HepG2 (cell line): ENCODE data around the gene PDCD10. TPM values are rescaled to one million over a fixed set of nuclear protein-coding genes. Genes with fewer than 3 reads are reported as not detected.

Experiments
- ATAC-seq: fragments of 200-7000 bp; cut with Tn5 transposase; 3 replicates; pipeline ENCODE4 v1.9.1; 2020; ENCODE audit warnings: mild to moderate bottlenecking, moderate library complexity
- BruUV-seq: library from RNA; stranded (reverse); fragments of 400-500 nt; replicated peaks from 2 replicates; lab custom pipeline; 2021; lab: Mats Ljungman, UMichigan
- CTCF ChIA-PET: fragments of 300-600 bp; formaldehyde crosslinking; extraction: SDS; loops from one replicate; lab custom pipeline; 2021; ENCODE audit warnings: low total read pairs, inconsistent platforms, low intra/inter-chr PET ratio; lab: Yijun Ruan, JAX
- POLR2A ChIA-PET: fragments of 350-600 bp; sonication (Branson Sonifier 250); formaldehyde crosslinking; loops from one replicate; lab custom pipeline; 2020; ENCODE audit warnings: antibody characterized with exemption, inconsistent platforms; lab: Yijun Ruan, JAX
- DNase-seq: peaks from one replicate; pipeline ENCODE4 v3.0.0-alpha.2; 2015; ENCODE audit warnings: low spot score
- FAIRE-seq: peaks from 3 replicates; lab custom pipeline; 2011; peaks lifted over from hg19 to GRCh38; lab: Jason Lieb, UNC
- H2AFZ ChIP-seq: one replicate; pipeline ENCODE4 v1.6.1; 2011; ENCODE audit warnings: low read length, inconsistent platforms
- H3K27ac ChIP-seq: fragments of 300-600 bp; 3 replicates; pipeline ENCODE4 v1.8.0; 2011; ENCODE audit warnings: mixed run types, mild to moderate bottlenecking, mixed read lengths, low read length, inconsistent platforms; ENCODE audit not compliant: insufficient read depth; ENCODE audit errors: extremely low read length
- H3K27me3 ChIP-seq, 2 experiments: fragments of 200-600 bp in 1 of 2; 2 replicates in 1 of 2; 3 replicates in 1 of 2; pipeline versions ENCODE4 v1.6.0 to v1.8.0; 2011; ENCODE audit warnings: low read length in 2 of 2, mild to moderate bottlenecking in 2 of 2, moderate library complexity in 2 of 2, inconsistent platforms in 1 of 2; ENCODE audit not compliant: insufficient read depth in 2 of 2, control insufficient read depth in 1 of 2
- H3K36me3 ChIP-seq, 2 experiments: fragments of 200-600 bp in 1 of 2; replicated peaks in 1 of 2; 2 replicates in 1 of 2; 3 replicates in 1 of 2; pipeline versions ENCODE4 v1.5.1 to v1.8.0; 2011; ENCODE audit warnings: low read length in 2 of 2, inconsistent platforms in 1 of 2; ENCODE audit not compliant: insufficient read depth in 2 of 2, control insufficient read depth in 1 of 2
- H3K4me1 ChIP-seq: 2 replicates; pipeline ENCODE4 v1.5.1; 2012; ENCODE audit warnings: low read length, inconsistent platforms; ENCODE audit not compliant: insufficient read depth
- H3K4me2 ChIP-seq: 2 replicates; pipeline ENCODE4 v1.6.0; 2011; ENCODE audit warnings: low read depth, low read length, inconsistent platforms
- H3K4me3 ChIP-seq, 3 experiments: fragments of 200-600 bp in 1 of 3; sonication (generic), shearing (Covaris generic) in 1 of 3; replicated peaks in 1 of 3; 2 replicates each; pipeline ENCODE4 v1.5.1; 2011 to 2016; ENCODE audit warnings: low read length in 3 of 3, inconsistent platforms in 2 of 3, low read depth in 2 of 3, mild to moderate bottlenecking in 2 of 3, control low read depth in 1 of 3, mixed read lengths in 1 of 3; ENCODE audit not compliant: insufficient read depth in 1 of 3
- H3K79me2 ChIP-seq: one replicate; pipeline ENCODE4 v1.6.1; 2011; ENCODE audit warnings: low read length, inconsistent platforms; ENCODE audit not compliant: insufficient read depth
- H3K9ac ChIP-seq: 2 replicates; pipeline ENCODE4 v1.6.0; 2011; ENCODE audit warnings: mild to moderate bottlenecking, low read depth, low read length, inconsistent platforms; ENCODE audit not compliant: insufficient read depth
- H3K9me3 ChIP-seq: 2 replicates; pipeline ENCODE4 v1.5.1; 2012; ENCODE audit warnings: mild to moderate bottlenecking, low read length
- H4K20me1 ChIP-seq: 2 replicates; pipeline ENCODE4 v1.6.0; 2011; ENCODE audit warnings: inconsistent platforms, mild to moderate bottlenecking, low read length, moderate library complexity; ENCODE audit not compliant: insufficient read depth
- CAMTA2 ChIP-seq: sonication (generic); formaldehyde crosslinking; IDR thresholded peaks from 2 replicates; pipeline ENCODE4 v1.4.0; 2020; ENCODE audit warnings: mild to moderate bottlenecking, missing genetic modification reagents, borderline replicate concordance
- CEBPB ChIP-seq: IDR thresholded peaks from 2 replicates; pipeline ENCODE4 v1.6.1; 2011; ENCODE audit warnings: low read depth, low read length, improper control_type of control experiment, borderline replicate concordance
- ERF ChIP-seq: IDR thresholded peaks from 2 replicates; pipeline ENCODE4 v1.6.1; 2018; ENCODE audit warnings: missing biosample characterization, missing genetic modification reagents
- FOXA3 ChIP-seq: IDR thresholded peaks from 2 replicates; pipeline ENCODE4 v1.6.1; 2016; ENCODE audit warnings: missing genetic modification reagents, missing compliant biosample characterization
- HNRNPK ChIP-seq: fragments of 200-400 bp; formaldehyde crosslinking; IDR thresholded peaks from 2 replicates; pipeline ENCODE4 v1.6.1; 2018; ENCODE audit warnings: low read length, low read depth, moderate library complexity, mild to moderate bottlenecking; ENCODE audit not compliant: poor library complexity, severe bottlenecking
- PHF8 ChIP-seq: sonication (generic); formaldehyde crosslinking; IDR thresholded peaks from 2 replicates; pipeline ENCODE4 v1.5.0; 2020; ENCODE audit warnings: missing genetic modification reagents
- POLR2G ChIP-seq: fragments of 200-400 bp; formaldehyde crosslinking; IDR thresholded peaks from 2 replicates; pipeline ENCODE4 v1.6.1; 2018; ENCODE audit warnings: mild to moderate bottlenecking, low read depth, low read length, moderate library complexity
- SKI ChIP-seq: fragments of 450-650 bp; IDR thresholded peaks from one replicate; pipeline ENCODE4 v1.6.1; 2018; ENCODE audit warnings: mild to moderate bottlenecking; ENCODE audit not compliant: partially characterized antibody
- ZFP82 ChIP-seq: sonication (generic); formaldehyde crosslinking; IDR thresholded peaks from 2 replicates; pipeline ENCODE4 v1.5.1; 2020; ENCODE audit warnings: mild to moderate bottlenecking, missing genetic modification reagents, borderline replicate concordance
- ZKSCAN8 ChIP-seq: IDR thresholded peaks from 2 replicates; pipeline ENCODE4 v1.6.1; 2016; ENCODE audit warnings: borderline replicate concordance, missing genetic modification reagents, missing compliant biosample characterization
- ZNF841 ChIP-seq: sonication (generic); formaldehyde crosslinking; IDR thresholded peaks from 2 replicates; pipeline ENCODE4 v1.8.1; 2023; ENCODE audit warnings: missing genetic modification reagents, borderline replicate concordance
- WGBS: methylation state at CpG from one replicate; pipeline ENCODE4 v1.1.6; 2017; ENCODE audit warnings: low lambda C conversion rate; 5-methylcytosine and 5-hydroxymethylcytosine counted together
- in situ Hi-C: cut with HindIII; loops from 2 replicates; pipeline ENCODE4 v1.10.0; 2017; ENCODE audit warnings: low pct_unique_long_range_greater_than_20kb; ENCODE audit not compliant: extremely low pct_ligation_motif_present
- intact Hi-C: fragments of 100-400 bp; cut with micrococcal nuclease; formaldehyde crosslinking; loops from one replicate; pipeline ENCODE4 v1.10.0; 2022; ENCODE audit not compliant: unreplicated experiment
- polyA plus RNA-seq, 8 experiments: library from polyadenylated mRNA; depleted of rRNA in 3 of 8; stranded (reverse) in 7 of 8; unstranded in 1 of 8; fragments of >200 nt; fragmentation: Illumina TruSeq in 4 of 8; extraction: Trizol in 4 of 8; gene quantifications; 2 replicates each; pipeline versions ENCODE4 v1.2.1 to v1.2.3, GENCODE V29; 2011 to 2016; ENCODE audit warnings: low read depth in 4 of 8, missing spikeins in 1 of 8, mixed read lengths in 1 of 8; ENCODE audit not compliant: insufficient read depth in 1 of 8
- total RNA-seq, 5 experiments: library from RNA; depleted of rRNA; stranded (reverse); fragments of >200 nt; fragmentation: Illumina TruSeq; extraction: Trizol; gene quantifications; 2 replicates each; pipeline ENCODE4 v1.2.3, GENCODE V29; 2016; ENCODE audit warnings: low read depth in 1 of 5
- TF ChIP-seq, protein P1 (sequence below): sonication (generic); formaldehyde crosslinking; IDR thresholded peaks from 2 replicates; pipeline ENCODE4 v1.8.0; 2022; ENCODE audit warnings: low read depth, missing genetic modification reagents
- TF ChIP-seq, protein P2 (sequence below): IDR thresholded peaks from 2 replicates; pipeline ENCODE4 v1.6.1; 2018; ENCODE audit warnings: missing genetic modification reagents, mild to moderate bottlenecking, missing compliant biosample characterization

PDCD10 gene
- total and polyA plus RNA-seq, 2 of the 13 experiments (the other 11 are each of a cell fraction or from before 2014, with no cell fraction given), result 48.5 to 53.9 TPM

DNA sequence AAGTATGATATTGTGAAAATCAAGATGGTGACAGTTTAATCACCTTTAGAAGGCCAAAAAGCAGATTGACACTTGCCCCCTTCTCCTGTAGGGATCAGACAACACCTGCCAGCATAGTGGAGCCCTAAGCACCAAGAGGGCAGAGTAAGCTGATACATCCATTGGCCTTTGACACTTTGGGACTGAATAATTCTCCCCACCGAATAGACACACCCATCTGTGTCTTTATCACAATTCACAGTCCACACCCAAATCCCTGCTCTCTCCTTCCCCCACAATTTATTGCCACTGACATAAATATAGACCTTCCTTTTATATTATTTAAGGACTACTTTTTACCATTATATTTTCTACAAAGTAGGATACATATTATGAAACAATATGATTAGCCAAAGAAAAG lies 77.9 kb downstream of the PDCD10 start:
- WGBS, result 0% methylated on average over 1 of the region's 1 CpG
- H3K4me3 ChIP-seq, result no peak overlapping the region
- BruUV-seq, result no TSS peak
- FAIRE-seq (no peak), DNase-seq (no peak), ATAC-seq (no peak)
- H4K20me1 ChIP-seq, result no peaks in the 10 kb centered on the region
- TF ChIP-seq POLR2G (no peak), HNRNPK (no peak), ZNF841 (CRISPR knock-in tag) (no peak), ZKSCAN8 (CRISPR knock-in tag) (no peak), ZFP82 (CRISPR knock-in tag) (no peak), CAMTA2 (no peak), ERF (CRISPR knock-in tag) (no peak), FOXA3 (no peak), SKI (no peak), CEBPB (no peak), PHF8 (CRISPR knock-in tag) (no peak)
- TF ChIP-seq, protein P1, sequence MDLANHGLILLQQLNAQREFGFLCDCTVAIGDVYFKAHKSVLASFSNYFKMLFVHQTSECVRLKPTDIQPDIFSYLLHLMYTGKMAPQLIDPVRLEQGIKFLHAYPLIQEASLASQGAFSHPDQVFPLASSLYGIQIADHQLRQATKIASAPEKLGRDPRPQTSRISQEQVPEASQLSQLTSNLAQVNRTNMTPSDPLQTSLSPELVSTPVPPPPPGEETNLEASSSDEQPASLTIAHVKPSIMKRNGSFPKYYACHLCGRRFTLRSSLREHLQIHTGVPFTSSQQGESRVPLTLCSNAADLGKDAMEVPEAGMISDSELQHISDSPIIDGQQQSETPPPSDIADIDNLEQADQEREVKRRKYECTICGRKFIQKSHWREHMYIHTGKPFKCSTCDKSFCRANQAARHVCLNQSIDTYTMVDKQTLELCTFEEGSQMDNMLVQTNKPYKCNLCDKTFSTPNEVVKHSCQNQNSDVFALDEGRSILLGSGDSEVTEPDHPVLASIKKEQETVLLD, result no peak
- TF ChIP-seq, protein P2, sequence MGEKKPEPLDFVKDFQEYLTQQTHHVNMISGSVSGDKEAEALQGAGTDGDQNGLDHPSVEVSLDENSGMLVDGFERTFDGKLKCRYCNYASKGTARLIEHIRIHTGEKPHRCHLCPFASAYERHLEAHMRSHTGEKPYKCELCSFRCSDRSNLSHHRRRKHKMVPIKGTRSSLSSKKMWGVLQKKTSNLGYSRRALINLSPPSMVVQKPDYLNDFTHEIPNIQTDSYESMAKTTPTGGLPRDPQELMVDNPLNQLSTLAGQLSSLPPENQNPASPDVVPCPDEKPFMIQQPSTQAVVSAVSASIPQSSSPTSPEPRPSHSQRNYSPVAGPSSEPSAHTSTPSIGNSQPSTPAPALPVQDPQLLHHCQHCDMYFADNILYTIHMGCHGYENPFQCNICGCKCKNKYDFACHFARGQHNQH (CRISPR knock-in tag), result no peak
- POLR2A ChIA-PET, result no interaction called here
- intact Hi-C loops (no loop called here), in situ Hi-C loops (no loop called here)
- H2AFZ ChIP-seq, result no peak overlapping the region
- H3K9ac ChIP-seq, result no peak overlapping the region
- H3K4me2 ChIP-seq, result no peak overlapping the region
- no peaks in the 10 kb centered on the region for H3K4me1 ChIP-seq
- H3K36me3 ChIP-seq, result no peaks in the 10 kb centered on the region
- H3K9me3 ChIP-seq, result no peaks in the 10 kb centered on the region
- CTCF ChIA-PET, result no interaction called here
- no peaks in the 10 kb centered on the region for H3K79me2 ChIP-seq
- H3K27me3 ChIP-seq, result no peaks in the 10 kb centered on the region
- H3K27ac ChIP-seq, result no peak overlapping the region
